IPS DF 4.7 (cell line): ENCODE data around the gene MSRB2.
"Not testable (repeated sequence)": the region's sequence is repeated elsewhere in the genome, so short reads cannot be mapped to it uniquely, and the experiment has no call there.

Experiments used
- DNase-seq: peaks from one replicate; pipeline ENCODE4 v3.0.0-alpha.2; 2013; ENCODE audit warnings: low spot score; ENCODE audit errors: extremely low read depth

The MSRB2 gene

DNA sequence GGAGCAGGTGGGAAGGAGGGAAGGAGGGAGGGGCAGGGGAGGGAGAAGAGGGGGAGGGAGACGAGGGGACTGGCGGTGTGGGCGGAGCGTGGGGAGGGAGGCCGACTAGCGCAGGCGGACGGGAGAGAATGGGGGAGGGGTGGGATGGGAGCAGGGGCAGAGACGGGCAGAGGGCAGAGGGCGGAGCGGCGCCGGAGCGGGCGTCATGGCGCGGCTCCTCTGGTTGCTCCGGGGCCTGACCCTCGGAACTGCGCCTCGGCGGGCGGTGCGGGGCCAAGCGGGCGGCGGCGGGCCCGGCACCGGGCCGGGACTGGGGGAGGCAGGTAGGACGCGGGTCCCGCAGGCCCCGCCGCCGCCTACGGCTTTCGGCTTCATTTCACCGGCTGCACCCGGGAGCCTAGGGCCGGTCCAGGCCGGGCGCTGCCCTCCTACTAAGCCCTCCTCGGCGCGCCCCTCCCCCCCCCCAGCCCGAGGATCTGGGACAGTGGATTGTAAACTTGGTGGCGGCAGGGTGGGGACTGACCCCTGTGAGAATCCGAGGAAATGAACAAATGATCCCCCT, at the start of gene MSRB2:
MSRB2 (plus strand) TSS at position 176 of the 562 bp plus-strand sequence; CDS start at position 206, 30 bp downstream.
- peak; percentile 66 for DNase-seq

DNA sequence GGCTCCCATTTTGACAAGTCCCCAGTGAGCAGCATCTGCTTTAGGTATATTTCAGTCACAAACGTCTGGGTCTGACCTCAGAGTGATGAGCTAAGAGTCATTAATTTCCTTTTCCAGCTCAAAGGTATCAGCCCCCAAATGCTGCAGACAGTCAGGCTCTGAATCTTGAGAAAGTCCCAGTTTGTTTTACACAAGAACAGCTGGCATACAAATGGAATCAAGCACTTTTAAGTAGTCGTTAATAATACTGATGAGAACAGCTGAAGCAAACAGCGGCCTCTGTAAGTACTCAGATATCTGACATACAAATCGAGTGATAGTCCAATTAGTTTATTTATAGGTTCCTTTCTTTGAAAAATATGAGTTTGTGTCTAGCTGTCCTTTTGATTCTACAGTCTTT, 49.4 kb upstream of the MSRB2 start:
- DNase-seq = no peak

DNA sequence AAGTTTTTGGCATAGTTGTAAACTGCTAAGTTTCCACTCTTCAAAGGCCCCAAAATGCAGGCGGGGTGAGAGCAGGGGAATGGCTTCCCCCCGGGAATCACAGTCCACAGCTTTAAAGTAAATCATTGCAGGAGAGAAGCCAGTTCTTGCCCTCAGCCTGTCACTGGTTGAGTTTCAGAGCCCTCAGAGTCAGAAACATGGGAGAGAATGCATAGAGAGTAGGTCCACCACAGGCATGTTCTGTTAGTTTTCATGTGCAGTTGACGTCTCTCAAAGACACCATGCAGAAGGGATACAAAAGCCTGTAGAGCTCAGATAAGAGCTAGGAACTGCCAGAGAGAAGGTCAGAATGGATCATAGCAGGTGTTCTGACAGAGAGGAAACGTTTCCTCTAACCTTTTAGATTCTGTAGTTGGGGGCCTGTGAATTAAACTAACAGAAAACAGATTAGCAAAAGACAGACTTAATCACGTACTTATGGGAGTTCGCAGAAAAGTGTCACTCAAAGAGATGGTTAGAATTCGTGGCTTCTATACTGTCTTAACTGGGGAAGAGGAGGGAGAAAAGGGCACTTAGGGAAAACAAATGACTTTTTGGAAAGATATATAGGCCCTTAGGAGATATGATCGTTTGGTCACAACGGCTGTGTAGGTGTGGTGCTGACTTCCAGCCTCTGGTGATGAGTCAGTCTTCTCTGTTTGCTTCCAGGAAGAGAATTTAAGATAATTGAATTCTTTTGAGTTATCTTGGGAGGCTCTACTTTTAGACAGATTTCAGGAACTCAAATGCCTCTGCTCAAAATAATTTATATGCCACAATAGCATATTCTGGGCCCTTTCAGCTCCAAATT, 48.0 kb upstream of the MSRB2 start:
- no peak for DNase-seq

DNA sequence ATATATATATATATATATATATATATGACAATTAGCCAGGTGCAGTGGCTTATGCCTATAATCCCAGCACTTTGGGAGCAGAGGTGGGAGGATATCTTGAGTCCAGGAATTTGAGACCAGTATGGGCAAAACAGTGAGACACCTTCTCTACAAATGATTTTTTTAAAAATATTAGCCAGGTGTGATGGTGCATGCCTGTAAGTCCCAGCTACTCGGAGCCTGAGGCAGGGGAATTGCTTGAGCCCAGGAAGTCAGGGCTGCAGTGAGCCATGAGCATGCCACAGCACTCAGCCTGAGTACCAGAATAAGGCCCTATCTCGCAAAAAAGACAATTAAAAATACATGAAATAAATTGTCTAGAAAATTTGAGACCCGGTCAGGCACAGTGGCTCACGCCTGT, 47.2 kb upstream of the MSRB2 start:
- DNase-seq = no peak

DNA sequence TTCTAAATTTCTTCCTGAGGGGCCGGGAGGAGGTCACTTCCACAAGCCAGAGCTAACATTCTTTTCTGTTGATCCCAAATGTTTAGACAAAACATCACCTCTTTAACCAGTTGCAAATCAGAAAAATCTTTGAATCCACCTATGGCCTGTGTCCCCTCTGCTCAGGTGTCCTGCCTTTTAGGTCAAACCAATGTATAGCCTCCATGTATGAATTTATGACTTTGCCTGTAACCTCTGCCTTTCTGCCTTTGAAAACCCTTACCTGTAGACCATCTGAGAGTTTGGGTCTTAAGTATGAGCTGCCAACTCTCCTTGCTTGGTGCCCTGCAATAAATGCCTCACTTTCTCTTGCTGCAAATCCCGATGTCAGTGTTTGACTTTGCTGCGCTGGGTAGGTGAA, 44.1 kb upstream of the MSRB2 start:
- DNase-seq = no peak

DNA sequence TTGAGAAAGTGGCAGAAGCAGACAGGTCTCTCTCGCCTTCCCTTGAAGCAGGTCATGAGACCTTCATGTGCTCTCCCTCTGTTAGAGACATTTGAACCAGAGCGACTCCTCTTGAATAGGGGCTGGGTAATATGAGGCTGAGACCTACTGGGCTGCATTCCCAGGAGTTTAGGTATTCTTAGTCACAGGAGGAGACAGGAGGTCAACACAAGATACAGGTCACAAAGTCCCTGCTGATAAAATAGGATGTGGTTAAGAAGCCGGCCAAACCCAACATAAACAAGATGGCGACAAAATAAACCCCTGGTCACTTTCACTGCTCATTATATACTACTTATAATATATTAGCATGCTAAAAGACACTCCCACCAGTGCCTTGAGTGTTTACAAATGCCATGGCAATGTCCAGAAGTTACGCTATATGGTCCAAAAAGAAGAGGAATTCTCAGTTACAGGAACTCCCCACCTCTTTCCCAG, 43.5 kb upstream of the MSRB2 start:
- no peak for DNase-seq

DNA sequence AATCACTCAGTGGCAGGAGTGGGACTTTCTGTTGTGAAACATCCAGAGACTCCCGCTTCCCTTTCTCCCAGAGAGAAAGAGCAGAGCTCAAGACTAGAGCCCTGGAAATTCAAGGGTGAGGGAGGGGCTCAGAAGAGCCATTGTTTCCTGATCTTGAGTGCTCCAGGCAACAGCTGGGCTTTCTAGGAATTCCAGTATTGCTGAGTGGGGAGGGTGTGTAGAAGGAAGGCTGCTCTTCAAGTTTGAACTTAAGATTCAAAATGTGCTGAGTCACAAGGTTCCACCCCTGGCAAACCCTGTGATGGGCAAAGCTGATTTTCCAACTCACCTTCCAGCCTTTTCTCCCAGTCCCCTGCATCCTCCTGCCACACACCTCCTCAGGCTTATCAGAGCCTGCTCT, 42.3 kb upstream of the MSRB2 start:
- no peak for DNase-seq

DNA sequence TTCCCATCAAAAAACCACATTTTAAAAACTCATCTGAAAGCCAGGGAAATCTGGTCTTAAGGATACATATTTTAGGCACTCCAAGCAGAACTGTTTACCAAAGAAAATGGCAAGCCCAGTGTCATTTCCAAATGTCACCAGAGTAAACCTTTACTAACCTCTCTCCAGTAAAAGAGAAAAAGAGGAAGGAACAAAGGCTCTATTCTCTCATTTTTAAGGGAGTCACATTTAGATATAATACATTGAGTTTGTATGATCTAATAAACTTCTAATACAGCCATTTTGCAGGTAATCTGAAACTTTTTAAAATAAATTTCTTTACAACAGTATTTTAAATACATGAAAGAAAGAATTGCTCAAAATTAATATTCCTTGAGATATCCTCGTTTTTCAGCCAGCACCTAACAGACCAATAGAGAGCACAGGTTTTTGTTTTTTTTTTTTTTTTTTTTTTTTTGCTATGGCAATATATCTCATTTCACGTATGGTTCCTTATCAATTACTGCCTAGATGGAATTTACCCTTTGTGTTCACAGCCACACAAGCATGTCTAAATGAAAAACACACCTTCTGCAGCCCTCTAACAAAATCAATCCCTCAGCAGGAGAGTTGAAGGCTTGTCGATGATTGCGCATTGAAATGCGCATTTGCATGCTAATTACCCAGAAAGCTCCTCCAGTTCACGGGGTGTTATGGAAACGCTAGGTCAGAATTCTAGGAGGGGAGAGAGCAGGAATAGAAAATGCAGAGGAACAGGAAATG, 39.8 kb upstream of the MSRB2 start:
- DNase-seq = no peak

DNA sequence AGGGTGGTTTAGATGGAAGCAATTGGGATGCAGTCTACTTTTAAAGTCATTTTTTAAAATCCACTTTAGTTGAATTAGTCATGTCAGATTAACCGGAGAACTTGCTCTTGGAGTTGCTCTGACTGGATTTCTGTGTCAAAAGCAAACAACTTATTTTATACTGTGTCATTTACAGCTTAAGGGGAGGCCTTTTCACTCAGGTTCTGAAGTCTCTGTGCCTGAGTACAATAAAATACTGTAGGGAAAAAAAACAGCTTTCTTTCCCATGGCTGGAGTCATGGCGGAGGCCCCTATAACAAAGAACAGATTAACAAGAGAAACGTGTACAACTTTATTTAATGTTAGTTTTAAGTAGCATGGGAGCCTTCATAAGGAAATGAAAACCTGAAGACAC, 39.2 kb upstream of the MSRB2 start:
- DNase-seq = no peak

DNA sequence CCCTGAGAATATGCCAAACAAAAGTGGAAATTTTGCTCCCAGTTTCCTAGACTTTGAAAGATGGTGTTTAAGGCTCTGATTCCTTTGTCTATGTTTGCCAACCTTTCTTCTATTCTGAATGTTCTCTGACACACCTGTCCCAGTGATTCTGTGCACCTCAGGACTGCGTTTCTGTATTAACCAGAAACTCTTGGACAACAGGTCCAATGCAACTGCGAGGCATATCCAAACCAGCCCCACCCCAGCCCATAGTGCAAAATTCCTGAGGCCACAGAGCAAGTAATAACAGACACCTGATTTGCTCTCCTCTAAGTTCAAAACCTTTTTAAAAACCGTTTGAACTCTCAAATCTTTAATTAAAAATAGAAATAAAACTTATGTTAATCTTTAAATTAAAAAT, 37.0 kb upstream of the MSRB2 start:
- DNase-seq = no peak

DNA sequence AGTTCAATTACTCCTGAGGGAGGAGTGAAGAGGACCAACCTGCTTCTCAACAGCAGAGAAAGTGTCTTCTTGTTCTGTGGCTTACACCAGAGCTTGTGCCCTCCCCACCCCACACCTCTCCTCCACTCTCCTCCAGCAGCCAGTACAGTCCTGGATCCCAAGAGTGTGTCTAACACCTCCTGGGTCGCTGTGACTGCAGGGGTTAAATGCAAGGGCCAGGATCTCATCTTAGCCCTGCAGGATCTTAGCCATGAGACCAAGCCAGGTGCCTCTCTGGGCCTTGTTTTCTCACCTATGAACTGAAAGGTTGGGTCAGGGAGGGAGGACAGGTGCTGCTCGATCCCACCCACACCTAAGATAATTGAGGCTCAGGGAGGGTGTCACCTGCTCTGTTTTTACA, 34.5 kb upstream of the MSRB2 start:
- no peak for DNase-seq

DNA sequence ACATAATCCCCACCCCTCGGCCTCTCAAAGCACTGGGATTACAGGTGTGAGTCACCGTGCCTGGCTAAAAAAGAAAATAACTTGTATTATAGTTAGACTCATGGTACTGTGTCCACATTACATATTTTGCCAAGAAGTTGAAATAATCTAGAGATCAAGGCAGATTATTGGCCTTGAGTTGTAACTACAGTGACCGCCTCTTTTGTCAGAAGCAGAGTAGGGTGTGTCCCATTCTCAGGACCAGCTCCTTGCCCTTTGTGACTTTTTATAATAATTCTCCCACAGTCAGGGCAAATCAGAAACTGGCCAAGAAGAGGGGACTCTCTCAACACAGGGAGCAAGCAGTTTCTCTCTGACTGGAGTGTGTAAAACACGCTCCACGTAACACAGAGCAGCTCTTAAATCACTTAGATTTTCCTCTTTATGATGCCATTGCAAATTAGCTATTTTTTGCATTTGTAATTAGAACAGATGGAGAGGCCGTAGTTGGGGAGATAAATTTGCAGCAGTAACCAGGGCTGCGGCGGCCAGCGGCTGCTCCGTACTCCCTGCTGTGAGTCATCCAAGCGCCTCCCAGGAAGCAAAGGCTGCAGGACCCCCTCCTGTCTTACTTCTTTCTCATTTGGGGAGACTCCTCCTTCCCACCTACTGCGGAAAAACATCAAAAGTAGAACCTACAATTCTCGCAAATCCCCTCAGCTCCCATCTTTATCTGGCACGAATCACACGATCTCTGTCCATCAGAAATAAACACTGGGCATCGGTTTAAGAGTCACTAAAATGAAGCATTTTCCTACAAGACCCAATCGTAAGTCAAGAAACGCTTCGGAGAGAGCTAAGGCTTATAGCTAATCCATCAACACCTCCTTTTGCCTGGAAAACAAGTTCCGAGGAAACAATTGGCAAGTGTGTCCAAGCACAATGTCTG, 32.1 kb upstream of the MSRB2 start:
- DNase-seq = no peak

DNA sequence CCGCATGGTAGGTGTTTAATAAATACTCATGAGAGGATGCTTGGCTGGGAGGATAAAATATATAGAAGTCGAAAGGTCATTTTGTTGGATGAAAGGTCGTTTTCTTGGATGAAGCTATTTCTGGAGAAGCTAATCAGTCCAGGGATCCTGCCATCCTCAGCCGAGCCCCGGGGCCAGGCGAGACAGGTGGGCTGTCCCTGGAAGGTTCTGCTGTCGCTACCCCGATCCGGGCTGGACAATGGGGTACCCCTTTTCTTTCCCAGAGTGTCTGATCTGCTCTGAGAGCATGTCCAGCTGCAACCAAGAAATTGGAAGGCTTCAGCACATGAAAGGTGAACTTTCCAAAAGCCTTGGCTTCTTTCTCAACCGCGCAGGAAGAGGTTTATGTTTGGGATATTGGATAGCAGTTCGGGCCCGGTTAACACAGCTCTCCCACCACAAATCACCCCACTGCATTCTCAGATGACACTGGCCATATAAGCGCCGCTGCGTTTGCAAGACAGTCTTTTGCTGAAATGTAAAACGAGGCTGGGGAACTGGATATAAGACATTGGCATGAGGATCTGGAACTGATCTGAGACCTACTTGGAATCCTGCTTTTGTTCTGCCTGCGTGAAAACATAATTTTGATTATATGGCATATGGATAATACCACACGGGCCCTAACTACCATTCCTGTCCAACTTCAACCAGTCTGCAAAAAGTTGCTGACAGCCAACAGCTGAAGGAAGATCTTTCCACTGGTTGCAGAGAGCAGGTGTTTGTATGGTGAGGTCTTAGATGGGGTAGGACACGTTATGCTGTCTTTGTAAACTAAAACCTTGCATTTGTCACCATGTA, 31.2 kb upstream of the MSRB2 start:
- no peak for DNase-seq

DNA sequence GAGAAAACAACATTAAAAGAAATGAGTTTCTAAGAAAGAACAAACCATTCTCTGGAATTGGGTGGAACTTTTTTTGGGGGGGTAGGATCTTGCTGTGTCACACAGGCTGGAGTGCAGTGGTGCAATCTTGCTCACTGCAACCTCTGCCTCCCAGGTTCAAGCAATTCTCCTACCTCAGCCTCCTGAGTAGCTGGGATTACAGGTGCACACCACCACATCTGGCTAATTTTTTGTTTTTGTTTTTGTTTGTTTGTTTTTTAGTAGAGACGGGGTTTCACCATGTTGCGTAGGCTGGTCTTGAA, 30.6 kb upstream of the MSRB2 start:
- DNase-seq = not testable (repeated sequence)

DNA sequence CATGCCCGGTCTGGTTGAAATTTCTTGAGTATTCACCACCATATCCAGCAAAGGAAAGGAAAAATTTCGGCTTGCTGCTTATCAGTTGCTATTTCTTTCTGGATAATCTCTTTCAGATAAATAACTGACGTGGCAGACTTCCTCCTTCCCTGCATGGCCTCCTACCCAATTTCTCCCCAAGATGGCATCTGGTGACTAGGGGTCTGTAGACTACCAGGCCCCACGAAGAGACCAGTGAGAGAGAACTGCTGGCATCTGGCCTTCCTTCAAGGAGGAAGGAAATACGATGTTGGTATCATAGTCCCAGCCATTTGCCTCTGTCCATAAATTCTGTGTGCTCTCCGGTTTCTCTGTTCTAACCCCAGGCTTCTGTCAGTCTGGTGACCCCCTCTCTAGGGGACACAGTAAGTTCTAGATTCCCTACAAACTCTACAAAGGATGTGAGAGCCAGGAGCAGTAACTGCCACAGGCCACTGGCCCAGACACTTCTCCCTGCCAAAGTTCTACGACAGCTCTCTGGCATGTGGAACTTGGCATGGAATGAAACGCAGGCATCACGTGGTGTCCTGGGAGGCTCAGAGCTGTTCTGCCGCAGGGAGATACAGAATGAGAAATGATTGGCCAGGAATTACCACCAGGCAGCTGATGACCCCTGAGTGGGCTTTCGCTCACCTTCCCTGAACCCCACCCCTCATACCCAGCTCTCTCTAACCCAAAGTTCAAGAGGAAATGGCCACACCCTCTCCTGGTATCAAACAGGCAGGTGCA, 30.0 kb upstream of the MSRB2 start:
- DNase-seq = no peak

DNA sequence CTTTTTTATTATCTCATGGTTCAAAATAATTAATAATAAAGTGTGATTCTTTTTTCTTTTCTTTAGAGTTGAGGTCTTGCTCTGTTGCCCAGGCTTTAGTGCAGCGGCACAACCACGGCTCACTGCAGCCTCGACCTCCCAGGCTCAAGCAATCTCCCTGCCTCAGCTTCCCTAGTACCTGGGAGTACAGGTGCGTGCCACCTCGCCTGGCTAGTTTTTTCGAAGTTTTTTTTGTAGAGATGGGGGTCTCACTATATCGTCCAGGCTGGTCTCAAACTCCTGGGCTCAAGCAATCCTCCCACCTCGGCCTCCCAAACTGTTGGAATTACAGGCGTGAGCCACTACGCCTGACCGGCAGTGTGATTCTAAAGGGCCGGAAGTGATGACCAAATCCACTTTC, 28.0 kb upstream of the MSRB2 start:
- no peak for DNase-seq

DNA sequence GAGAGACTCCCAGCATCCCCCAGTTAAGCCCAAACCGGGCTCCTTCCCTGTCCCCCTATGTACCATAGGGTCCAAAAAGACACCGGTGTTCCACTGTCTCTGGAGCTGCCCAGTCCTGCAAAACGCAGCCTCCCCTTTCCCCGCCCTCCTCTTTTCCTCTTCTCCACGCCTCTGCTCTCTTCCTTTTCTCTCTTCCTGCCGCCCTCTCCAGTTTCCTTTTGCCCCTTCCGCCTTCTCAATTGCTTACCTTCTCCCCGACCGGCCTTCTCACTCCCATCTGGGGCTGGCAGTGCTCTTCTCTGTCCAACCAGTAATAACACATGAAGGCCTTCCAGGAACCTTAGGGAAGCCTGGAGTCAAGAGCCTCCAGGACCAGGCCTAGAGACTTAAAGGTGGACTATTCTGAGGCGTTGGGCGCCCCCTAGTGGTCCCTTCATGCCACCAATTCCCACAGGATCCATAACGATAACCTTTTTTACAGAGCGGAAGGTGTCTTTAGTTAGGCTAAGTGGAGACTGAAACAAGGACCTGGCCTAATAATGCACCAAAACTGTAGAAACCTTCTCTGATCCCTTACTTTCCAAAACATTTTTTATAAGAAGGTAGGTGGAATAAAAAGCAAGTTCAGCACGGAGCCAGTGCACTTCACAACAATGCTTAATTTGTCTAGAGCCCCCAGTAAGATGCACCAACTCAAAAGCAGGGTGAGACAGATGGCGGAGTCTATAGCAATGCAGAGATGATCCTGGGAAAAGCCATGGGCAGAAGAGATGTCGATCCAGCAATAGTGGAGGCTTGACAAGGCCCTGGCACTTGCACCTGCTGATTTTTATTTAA, 27.2 kb upstream of the MSRB2 start:
- DNase-seq = peak; percentile 71

DNA sequence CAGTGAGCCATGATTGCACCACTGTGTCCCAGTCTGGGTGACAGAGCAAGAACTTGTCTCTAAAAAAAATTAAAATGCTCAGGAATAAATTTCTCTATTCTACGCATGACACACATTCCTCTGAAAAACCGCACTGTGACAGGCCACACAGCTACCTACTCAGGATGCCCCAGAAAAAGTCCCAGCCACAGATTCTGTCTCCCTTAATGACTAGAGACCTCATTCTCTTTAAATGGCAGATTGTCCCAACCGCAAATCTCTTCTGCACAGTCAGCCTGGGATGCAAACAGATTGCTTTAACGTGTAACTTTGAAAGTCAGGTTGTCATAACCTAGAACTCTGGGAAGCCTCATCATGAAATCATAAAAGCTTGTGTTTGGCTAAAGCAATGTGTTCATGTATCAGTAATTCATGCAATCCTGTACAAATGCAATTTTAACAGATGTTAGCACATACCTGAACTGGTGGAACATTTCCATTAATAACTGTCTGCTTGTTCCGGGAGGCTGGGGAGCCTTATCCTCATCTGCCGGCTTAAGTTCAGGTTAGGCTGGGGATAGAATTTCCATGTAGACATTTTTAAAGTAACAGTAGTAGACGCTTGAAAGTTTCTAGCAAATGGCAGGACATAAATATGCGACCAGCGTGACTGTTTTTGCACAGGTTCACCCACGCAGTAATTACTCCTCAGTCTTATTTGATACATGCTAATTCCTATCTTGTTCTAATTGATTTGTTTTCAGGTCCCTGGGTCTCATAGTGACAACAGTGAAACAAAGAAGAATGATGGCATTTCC, 26.2 kb upstream of the MSRB2 start:
- DNase-seq = no peak
